ENCODE results near the gene GUCA2B. TPM values are rescaled to one million over a fixed set of nuclear protein-coding genes. Genes with fewer than 3 reads are reported as not detected.

Gene GUCA2B
- not detected for total RNA-seq

GRCh38 chr1:42152907-42153600 lies at the start of gene GUCA2B:
Gene GUCA2B, plus strand, starts transcription at chr1:42153410. Its CDS starts 41 bp downstream, at chr1:42153451.
- DNase-seq: no peak

GRCh38 chr1:42105025-42105424 lies 48.2 kb upstream of the GUCA2B start:
- no peak for DNase-seq

GRCh38 chr1:42108309-42108708 lies 44.9 kb upstream of the GUCA2B start:
- no peak for DNase-seq

GRCh38 chr1:42109600-42109999 lies 43.6 kb upstream of the GUCA2B start:
- no peak for DNase-seq

GRCh38 chr1:42114229-42114628 lies 39.0 kb upstream of the GUCA2B start:
- DNase-seq: no peak

- no peak for DNase-seq
Observed at GRCh38 chr1:42117214-42117613, 36.0 kb upstream of the GUCA2B start.

- DNase-seq: no peak
Observed at GRCh38 chr1:42118125-42118524, 35.1 kb upstream of the GUCA2B start.

GRCh38 chr1:42122408-42122807 lies 30.8 kb upstream of the GUCA2B start:
- no peak for DNase-seq

GRCh38 chr1:42125552-42125951 lies 27.7 kb upstream of the GUCA2B start:
- DNase-seq: no peak

- DNase-seq: no peak
Observed at GRCh38 chr1:42127767-42128166, 25.4 kb upstream of the GUCA2B start.

- no peak for DNase-seq
Observed at GRCh38 chr1:42128499-42128898, 24.7 kb upstream of the GUCA2B start.

- DNase-seq: no peak
Observed at GRCh38 chr1:42128964-42129363, 24.2 kb upstream of the GUCA2B start.

- no peak for DNase-seq
Observed at GRCh38 chr1:42130061-42130660, 23.0 kb upstream of the GUCA2B start.

GRCh38 chr1:42133390-42133789 lies 19.8 kb upstream of the GUCA2B start:
- DNase-seq: no peak

GRCh38 chr1:42133809-42134526 lies 19.2 kb upstream of the GUCA2B start:
- DNase-seq: no peak

- no peak for DNase-seq
Observed at GRCh38 chr1:42135426-42135825, 17.8 kb upstream of the GUCA2B start.

- DNase-seq: no peak
Observed at GRCh38 chr1:42136466-42136865, 16.7 kb upstream of the GUCA2B start.

- no peak for DNase-seq
Observed at GRCh38 chr1:42137766-42138165, 15.4 kb upstream of the GUCA2B start.

- DNase-seq: no peak
Observed at GRCh38 chr1:42138586-42138985, 14.6 kb upstream of the GUCA2B start.

- no peak for DNase-seq
Observed at GRCh38 chr1:42139444-42139843, 13.8 kb upstream of the GUCA2B start.

GRCh38 chr1:42140191-42140590 lies 13.0 kb upstream of the GUCA2B start:
- DNase-seq: no peak

- DNase-seq: no peak
Observed at GRCh38 chr1:42141978-42142377, 11.2 kb upstream of the GUCA2B start.

- no peak for DNase-seq
Observed at GRCh38 chr1:42142894-42143675, 10.1 kb upstream of the GUCA2B start.
